Esophagus mucosa (tissue), 1 donor: Measurements from ENCODE around the gene YY1. TPM values are rescaled to one million over a fixed set of nuclear protein-coding genes. Genes with fewer than 3 reads are reported as not detected.

ENCODE experiments used
- ATAC-seq: fragments of 200-7000 bp; cut with Tn5 transposase; one replicate; pipeline ENCODE4 v1.9.1; 2020
- total RNA-seq: library from RNA; stranded (reverse); gene quantifications from one replicate; pipeline ENCODE4 v1.2.4, GENCODE V29; 2023
- donor health status: DM: yes; HTN: yes; CAD: no.

YY1 gene
- total RNA-seq, 1 donor from 2014 or later = 44.5 TPM

DNA sequence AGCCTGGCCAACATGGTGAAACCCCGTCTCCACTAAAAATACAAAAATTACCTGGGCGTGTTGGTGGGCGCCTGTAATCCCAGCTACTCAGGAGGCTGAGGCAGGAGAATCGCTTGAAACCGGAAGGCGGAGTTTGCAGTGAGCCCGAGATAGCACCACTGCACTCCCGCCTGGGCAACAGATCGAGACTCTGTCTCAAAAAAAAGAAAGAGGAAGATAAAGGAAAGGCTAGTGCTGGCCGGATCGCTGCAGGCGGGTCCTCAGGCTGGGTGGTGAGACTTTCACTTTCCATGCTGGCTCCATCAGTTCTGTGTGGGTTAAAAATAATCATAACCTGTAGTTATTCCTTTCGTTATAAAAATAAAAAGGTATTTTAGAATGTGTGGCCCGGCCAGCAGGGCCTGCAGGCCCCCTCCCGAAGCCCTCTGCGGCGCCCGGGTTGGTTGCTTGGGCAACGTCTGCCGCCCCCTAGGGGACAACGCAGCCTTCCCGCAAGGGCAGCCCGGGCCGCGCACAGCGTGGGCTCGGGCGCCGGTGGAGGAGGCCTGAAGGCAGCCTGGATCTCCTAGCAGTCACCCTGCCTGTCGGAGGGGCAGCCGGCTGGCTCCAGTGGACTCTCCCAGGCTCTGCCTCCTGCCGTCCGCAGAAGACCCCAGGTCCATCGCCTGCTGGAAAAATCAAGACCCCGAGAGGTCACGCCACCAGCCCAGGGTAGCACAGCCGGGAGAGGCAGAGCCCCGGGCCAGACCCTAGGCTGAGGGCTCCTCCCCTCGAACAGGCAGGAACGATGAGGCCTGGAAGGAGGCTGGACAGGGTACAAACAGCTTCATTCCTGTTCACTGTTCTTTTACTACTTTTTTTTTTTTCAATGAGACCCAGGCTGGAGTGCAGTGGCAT lies 79.2 kb downstream of the YY1 start:
- peak; percentile 33 for ATAC-seq

- peak; percentile 44 for ATAC-seq
Measured at GRCh38 chr14:100320157-100320856, 81.4 kb downstream of the YY1 start.

- ATAC-seq = no peak
Measured at GRCh38 chr14:100321473-100322137, 82.7 kb downstream of the YY1 start.

DNA sequence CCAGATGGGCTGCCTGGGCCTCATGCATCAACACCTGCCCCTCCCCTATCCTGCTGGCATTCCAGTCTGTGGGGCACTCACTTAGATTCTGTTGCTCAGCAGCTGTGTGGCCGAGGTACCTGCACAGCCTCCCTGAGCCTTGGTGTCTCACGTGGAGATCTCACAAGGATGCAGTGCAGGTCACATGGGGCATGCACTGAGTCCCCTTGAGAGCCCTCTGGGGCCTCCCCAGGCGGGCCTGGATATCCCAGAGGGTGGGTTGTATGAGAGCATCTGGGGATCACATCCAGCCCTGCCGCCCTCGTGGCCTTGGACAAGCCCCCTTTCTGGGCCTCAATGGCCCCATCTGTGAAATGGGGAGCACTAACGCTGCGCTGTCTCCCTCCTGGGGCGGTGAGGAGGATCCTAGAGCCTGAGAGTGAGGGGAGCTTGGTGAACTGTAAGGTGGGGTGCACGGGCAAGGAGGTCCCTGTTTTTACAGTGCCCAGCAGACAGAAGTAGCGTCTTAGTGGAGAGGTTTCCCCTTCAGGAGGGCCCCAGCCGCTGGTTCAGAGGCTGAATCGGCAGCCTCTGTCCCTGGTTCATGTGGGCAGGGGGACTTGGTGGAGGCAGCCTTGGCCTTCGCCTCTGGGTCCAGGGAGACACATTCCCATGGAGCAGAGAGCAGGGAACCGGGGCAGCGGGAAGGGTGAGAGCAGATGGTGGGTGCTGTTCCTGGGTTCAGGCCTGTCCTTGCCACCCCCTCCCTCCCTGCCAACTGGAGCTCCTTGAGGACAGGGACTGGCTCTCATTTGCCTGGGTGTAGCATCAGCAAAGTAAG lies 83.4 kb downstream of the YY1 start:
- no peak for ATAC-seq

GRCh38 chr14:100323121-100323941 lies 84.4 kb downstream of the YY1 start, which contains the start of gene SLC25A47:
TSS of gene SLC25A47 (plus strand) at chr14:100323339. CDS start at chr14:100323415, 76 bp downstream.
- ATAC-seq = no peak

DNA sequence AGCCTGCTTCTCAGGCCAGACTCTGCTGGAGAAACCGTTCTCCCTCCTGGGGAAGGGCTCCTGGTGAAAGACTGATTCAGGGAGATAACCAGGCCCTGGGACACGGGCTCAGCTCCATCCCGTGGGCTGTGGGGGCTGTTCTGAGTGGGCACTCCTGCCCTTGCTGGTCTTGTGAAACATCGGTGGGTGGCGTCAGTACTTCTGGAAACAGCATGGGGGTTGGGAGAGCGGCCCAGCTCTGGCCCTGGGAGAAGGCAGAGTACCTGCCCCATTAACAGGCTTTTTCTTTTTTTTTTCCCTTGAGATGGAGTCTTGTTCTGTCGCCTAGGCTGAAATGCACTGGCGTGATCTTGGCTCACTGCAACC lies 85.0 kb downstream of the YY1 start:
- ATAC-seq = no peak

- ATAC-seq = no peak
Measured at GRCh38 chr14:100325231-100325632, 86.3 kb downstream of the YY1 start.

- ATAC-seq = no peak
Measured at GRCh38 chr14:100325958-100326357, 87.0 kb downstream of the YY1 start.

DNA sequence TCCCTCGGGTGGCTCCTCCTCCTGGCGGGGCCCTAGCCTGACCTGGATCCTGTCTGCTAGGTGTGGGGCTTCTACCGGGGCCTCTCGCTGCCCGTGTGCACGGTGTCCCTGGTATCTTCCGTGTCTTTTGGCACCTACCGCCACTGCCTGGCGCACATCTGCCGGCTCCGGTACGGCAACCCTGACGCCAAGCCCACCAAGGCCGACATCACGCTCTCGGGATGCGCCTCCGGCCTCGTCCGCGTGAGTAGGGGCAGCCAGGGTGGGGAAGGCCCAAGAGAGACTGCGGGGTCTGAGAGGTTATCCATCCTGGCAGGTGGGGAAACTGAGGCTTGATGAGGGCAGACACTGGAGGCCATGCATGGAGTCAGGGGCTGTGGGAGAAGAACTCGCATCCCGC lies 88.2 kb downstream of the YY1 start:
- no peak for ATAC-seq

GRCh38 chr14:100328495-100329163 lies 89.7 kb downstream of the YY1 start:
- ATAC-seq = no peak

- no peak for ATAC-seq
Measured at GRCh38 chr14:100329233-100330006, 90.5 kb downstream of the YY1 start.

- ATAC-seq = no peak
Measured at GRCh38 chr14:100330007-100330344, 91.0 kb downstream of the YY1 start.

DNA sequence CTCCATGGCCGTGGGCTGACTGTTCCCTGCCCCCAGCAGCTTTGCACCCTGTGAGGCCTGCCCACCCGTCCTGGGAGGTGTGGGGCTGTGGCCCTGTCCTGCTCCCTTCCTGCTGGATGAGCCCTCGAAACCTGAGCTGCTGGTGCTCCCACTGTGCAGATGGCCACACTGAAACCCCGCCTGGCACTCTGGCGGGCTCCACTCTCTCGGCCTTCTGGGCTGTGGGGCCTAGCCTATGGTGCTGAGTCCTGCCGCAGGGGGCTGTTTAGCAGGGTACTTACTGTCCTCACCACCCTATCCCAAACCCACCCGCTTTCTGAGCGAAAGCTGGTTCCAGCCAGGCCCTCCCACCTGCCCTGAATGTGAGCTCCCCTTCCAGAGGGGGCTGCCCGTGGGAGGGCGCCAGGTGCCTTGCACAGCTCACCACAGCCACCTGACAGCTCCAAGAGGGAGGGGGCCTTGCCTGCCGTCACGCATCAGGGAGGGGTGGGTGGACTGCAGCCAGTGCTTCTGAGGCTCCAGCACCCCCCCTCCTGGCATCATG lies 91.5 kb downstream of the YY1 start:
- no peak for ATAC-seq

DNA sequence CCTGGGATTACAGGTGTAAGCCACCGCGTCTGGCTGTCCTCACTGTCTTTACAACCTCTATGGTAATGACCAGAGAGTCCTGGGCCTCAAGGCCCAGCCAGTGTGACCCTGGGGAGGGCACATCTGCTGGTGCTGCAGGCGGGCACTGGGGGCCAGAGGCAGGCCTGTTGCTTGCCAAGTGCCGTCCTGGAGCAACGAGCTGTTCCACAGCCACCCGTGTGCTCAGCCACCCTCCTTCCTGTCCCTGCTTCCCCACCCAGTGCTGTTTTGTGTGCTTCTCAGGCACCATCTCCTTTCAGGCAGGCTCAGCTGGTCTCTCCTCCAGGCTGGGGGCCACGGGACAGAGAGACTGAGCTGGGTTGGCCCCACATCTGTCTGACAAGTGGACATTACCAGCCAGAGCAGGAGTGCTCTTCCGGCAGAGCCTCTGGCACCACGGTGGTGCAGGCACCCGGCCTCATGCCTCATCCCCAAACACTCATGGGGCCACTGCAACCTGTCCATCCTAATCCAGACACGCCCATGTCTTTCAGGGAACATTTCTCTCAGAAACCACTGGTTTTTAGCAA lies 93.2 kb downstream of the YY1 start:
- ATAC-seq = no peak

Other genes with a start within 250 kb of the YY1 start
- gene EVL, start 173.7 kb upstream of the YY1 start, total RNA-seq = 25.2 TPM
- 51.5 TPM for gene DEGS2, start 79.5 kb upstream of the YY1 start, total RNA-seq
- 15.5 TPM for gene SLC25A29, start 67.3 kb downstream of the YY1 start, total RNA-seq
- not detected for gene SLC25A47, start 84.2 kb downstream of the YY1 start, total RNA-seq
- gene WDR25, start 137.3 kb downstream of the YY1 start, total RNA-seq = 5.3 TPM